Measurements from ENCODE around the gene AP2A2. TPM values are rescaled to one million over a fixed set of nuclear protein-coding genes. Genes with fewer than 3 reads are reported as not detected.
A peak's percentile ranks its signal among the peaks of the same experiment; 100 is the strongest.

Gene AP2A2
- total RNA-seq, 1 donor: 50.7 TPM

DNA sequence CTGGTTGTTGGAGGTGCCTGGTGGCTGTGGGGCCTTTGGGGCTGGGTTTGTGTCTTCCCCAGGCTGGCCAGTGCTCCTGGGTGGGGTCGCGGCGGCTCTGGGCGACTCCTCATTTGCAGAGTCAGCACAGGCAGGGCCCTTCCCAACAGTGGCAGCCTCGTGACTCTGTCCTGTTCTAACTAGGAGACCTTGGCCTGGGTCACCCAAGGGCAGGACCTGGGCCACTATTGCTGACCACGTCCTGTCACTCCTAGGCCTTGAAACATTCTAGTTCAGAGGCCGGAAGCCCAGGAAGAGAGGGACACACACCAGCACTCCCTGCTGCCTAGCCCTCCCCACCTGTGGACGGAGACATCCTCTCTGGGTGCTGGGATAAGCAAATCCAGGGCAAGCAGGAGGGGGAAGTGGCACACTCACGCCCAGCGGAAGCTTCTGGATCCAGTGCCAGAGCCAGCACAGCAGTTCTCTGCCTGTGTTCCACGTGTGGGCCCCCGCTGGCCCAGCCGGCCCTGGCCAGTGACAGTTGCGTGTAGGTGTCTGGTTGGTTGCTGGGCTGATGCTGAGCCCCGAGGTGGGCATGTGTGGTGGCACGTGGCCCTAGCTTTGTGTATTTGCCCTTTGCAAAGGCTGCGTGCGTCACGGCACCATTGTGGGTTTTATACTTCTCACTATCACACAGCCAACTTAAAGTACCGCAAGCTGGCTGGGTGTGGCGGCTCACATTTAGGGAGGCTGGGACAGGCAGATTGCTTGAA is 10.7 kb upstream of the AP2A2 start:
- TF ChIP-seq, protein P1, sequence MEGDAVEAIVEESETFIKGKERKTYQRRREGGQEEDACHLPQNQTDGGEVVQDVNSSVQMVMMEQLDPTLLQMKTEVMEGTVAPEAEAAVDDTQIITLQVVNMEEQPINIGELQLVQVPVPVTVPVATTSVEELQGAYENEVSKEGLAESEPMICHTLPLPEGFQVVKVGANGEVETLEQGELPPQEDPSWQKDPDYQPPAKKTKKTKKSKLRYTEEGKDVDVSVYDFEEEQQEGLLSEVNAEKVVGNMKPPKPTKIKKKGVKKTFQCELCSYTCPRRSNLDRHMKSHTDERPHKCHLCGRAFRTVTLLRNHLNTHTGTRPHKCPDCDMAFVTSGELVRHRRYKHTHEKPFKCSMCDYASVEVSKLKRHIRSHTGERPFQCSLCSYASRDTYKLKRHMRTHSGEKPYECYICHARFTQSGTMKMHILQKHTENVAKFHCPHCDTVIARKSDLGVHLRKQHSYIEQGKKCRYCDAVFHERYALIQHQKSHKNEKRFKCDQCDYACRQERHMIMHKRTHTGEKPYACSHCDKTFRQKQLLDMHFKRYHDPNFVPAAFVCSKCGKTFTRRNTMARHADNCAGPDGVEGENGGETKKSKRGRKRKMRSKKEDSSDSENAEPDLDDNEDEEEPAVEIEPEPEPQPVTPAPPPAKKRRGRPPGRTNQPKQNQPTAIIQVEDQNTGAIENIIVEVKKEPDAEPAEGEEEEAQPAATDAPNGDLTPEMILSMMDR (IDR thresholded peaks at IDR 0.05; ENCODE audit: extremely low read depth, low read depth, low read length): no peak
- no peaks in the 10 kb centered on the region for H3K27me3 ChIP-seq (ENCODE audit: insufficient read depth, low read length)
- no peaks in the 10 kb centered on the region for H3K36me3 ChIP-seq (ENCODE audit: insufficient read depth, low read length)
- H2AFZ ChIP-seq (ENCODE audit: low read length): no peak overlapping the region
- no peak overlapping the region for H3K27ac ChIP-seq (ENCODE audit: low read depth, low read length)
- peaks cover 6% of the 10 kb centered on the region for H3K79me2 ChIP-seq (ENCODE audit: insufficient read depth, low read length)
- no peaks in the 10 kb centered on the region for H4K20me1 ChIP-seq (ENCODE audit: insufficient read depth, low read length)
- H3K4me3 ChIP-seq (ENCODE audit: insufficient read depth, low read length): no peak overlapping the region
- H3K9me3 ChIP-seq (ENCODE audit: low read depth, low read length): no peaks in the 10 kb centered on the region
- peak; percentile 87 for DNase-seq (ENCODE audit: insufficient read length, low spot score, missing footprints)
- H3K4me2 ChIP-seq (ENCODE audit: insufficient read depth, low read length): no peak overlapping the region
- peaks cover 6% of the 10 kb centered on the region for H3K4me1 ChIP-seq (ENCODE audit: insufficient read depth, low read length)

DNA sequence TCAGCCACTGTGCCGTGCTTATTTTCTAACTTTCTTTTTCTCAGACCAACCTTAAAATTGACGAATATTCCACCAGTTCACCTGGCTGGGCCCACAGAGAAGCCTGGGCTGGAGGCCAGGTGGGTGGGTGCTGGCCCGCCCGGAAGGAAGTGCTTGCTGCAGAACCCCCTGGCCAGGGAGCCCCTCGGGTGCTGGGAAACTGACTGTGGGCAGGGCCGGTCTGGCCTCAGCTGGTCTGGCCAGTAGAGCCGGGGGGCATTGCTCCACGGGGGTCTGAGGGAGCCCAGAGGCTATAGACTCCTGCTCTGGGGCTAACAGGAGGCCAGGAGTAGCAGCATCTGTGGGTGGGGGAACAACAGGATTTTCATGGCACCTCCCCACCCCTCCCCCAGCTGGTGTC is 8.2 kb upstream of the AP2A2 start:
- no peaks in the 10 kb centered on the region for H3K36me3 ChIP-seq (ENCODE audit: insufficient read depth, low read length)
- no peak overlapping the region for H3K4me2 ChIP-seq (ENCODE audit: insufficient read depth, low read length)
- TF ChIP-seq, protein P1 (IDR thresholded peaks at IDR 0.05; ENCODE audit: extremely low read depth, low read depth, low read length): no peak
- H2AFZ ChIP-seq (ENCODE audit: low read length): no peak overlapping the region
- no peak overlapping the region for H3K4me3 ChIP-seq (ENCODE audit: insufficient read depth, low read length)
- no peak overlapping the region for H3K27ac ChIP-seq (ENCODE audit: low read depth, low read length)
- no peaks in the 10 kb centered on the region for H4K20me1 ChIP-seq (ENCODE audit: insufficient read depth, low read length)
- H3K9me3 ChIP-seq (ENCODE audit: low read depth, low read length): no peaks in the 10 kb centered on the region
- no peaks in the 10 kb centered on the region for H3K27me3 ChIP-seq (ENCODE audit: insufficient read depth, low read length)
- no peaks in the 10 kb centered on the region for H3K79me2 ChIP-seq (ENCODE audit: insufficient read depth, low read length)
- no peaks in the 10 kb centered on the region for H3K4me1 ChIP-seq (ENCODE audit: insufficient read depth, low read length)
- no peak for DNase-seq (ENCODE audit: insufficient read length, low spot score, missing footprints)

DNA sequence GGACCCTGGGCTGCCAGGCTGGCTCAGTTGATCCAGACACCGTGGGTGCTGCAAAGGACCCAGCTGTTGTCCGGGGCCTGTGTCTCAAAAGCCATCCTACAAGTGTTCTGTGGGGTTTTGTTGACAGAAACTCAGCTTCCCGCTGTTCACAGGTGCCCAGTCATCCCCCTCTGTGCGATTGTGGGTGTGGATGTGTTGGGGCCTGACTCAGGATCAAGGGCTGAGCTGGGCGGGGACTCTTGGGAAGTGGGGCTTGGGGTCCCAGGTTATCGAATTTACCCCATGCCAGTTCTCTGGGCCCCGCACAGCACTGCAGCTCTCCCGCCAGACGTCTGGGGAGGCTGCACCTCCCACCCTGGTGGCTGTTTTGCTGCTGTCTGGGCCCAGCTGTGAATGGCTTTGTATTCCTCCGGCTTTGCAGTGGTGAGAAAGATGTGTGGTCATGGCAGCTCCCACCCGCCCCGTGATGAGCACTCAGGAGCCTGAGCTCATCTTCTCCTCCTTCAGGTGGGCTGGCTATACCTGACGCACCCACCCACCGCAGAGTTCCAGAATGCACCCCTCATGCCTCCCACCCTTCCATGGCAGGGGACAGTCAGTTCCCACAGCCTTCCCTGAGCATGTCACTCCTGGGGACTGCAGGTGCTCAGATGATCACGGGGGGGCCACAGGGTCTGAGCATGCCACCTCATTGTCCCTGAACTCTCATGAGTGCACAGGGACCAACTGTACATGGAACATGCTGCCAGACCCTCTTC is 3.6 kb upstream of the AP2A2 start:
- H3K9me3 ChIP-seq (ENCODE audit: low read depth, low read length): no peaks in the 10 kb centered on the region
- TF ChIP-seq, protein P1 (IDR thresholded peaks at IDR 0.05; ENCODE audit: extremely low read depth, low read depth, low read length): no peak
- no peak overlapping the region for H3K4me2 ChIP-seq (ENCODE audit: insufficient read depth, low read length)
- no peaks in the 10 kb centered on the region for H3K27me3 ChIP-seq (ENCODE audit: insufficient read depth, low read length)
- DNase-seq (ENCODE audit: insufficient read length, low spot score, missing footprints): peak; percentile 74
- peaks cover 9% of the 10 kb centered on the region for H3K79me2 ChIP-seq (ENCODE audit: insufficient read depth, low read length)
- no peak overlapping the region for H3K4me3 ChIP-seq (ENCODE audit: insufficient read depth, low read length)
- peaks cover 5% of the 10 kb centered on the region for H4K20me1 ChIP-seq (ENCODE audit: insufficient read depth, low read length)
- H3K27ac ChIP-seq (ENCODE audit: low read depth, low read length): no peak overlapping the region
- H3K36me3 ChIP-seq (ENCODE audit: insufficient read depth, low read length): no peaks in the 10 kb centered on the region
- H2AFZ ChIP-seq (ENCODE audit: low read length): no peak overlapping the region
- peaks cover 8% of the 10 kb centered on the region for H3K4me1 ChIP-seq (ENCODE audit: insufficient read depth, low read length)
